ENCODE measurements around the gene NAXD. TPM values are rescaled to one million over a fixed set of nuclear protein-coding genes. Genes with fewer than 3 reads are reported as not detected.

The NAXD gene
- total and polyA plus RNA-seq, 10 of the 15 experiments (the other 5 are each of a cell fraction or from before 2014, with no cell fraction given), result 1.5 to 36.2 (median 23.8) TPM

DNA sequence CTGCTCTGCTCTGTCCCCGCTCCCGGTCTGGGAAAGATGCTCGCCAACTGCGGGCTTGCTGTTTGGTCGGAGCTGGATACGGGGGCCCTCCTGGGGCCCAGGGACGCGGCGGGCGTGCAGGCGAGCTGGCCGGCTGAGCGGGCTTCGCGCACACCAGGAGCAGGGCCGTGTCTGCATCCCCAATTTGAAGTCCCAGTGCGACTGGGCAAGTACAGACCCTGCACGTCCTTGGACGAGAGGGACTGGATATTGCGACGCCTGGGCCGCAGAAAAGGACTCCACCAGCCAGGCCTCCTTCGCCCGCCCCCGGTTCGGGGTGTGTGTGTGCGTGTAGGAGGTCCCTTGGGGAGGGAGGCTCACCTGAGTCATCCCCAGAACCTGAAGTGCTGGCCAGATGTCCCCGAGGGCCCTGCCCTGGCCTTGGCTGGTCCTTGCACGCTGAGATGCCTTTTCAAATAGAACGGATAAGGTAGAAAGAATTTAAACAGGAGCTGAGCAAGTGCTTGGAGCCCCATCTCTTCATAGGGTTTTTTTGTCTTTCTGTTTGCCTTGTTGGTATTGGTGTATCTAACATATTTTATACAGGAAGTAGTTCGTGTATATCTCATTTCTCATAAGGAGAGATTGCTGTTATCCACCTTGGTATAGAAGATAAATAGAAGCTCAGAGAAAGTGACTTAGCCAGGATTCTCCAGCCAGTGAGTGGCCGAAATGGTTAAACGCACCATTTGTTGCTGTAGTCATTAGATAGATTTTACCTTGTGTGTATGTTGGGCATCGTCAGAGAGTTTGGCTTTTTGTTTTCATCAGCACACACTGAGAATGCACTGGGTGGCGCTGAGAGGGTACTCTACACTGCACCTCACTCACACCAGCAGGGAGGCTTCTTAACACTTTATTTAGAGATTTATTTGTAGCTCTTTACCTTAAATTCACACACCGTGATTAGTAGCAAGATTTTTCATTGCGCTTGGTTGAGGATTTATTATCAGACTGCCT lies 1.1 kb downstream of the NAXD start (continued):
- peak in 1 of 2 experiments; percentile 19; a peak in 1 of 4 replicates for TF ChIP-seq IKZF2 (IDR thresholded peaks at IDR 0.05)
- TF ChIP-seq, protein P1, sequence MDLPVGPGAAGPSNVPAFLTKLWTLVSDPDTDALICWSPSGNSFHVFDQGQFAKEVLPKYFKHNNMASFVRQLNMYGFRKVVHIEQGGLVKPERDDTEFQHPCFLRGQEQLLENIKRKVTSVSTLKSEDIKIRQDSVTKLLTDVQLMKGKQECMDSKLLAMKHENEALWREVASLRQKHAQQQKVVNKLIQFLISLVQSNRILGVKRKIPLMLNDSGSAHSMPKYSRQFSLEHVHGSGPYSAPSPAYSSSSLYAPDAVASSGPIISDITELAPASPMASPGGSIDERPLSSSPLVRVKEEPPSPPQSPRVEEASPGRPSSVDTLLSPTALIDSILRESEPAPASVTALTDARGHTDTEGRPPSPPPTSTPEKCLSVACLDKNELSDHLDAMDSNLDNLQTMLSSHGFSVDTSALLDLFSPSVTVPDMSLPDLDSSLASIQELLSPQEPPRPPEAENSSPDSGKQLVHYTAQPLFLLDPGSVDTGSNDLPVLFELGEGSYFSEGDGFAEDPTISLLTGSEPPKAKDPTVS (IDR thresholded peaks at IDR 0.05; ENCODE audit: low read depth, low read length), result no peak
- no peak for TF ChIP-seq KAT2A (conservative IDR thresholded peaks at IDR 0.05; ENCODE audit: control insufficient read depth, low read depth, low read length)
- TF ChIP-seq SMAD1 (IDR thresholded peaks at IDR 0.05; ENCODE audit: low read depth, partially characterized antibody), result no peak
- TF ChIP-seq EGR1 (IDR thresholded peaks at IDR 0.05; ENCODE audit: borderline replicate concordance in 1 of 2, low read depth in 2 of 2, low read length in 2 of 2), result peak in 1 of 2 experiments; percentile 89; a peak in 2 of 3 replicates
- peak; percentile 13; the same call in 1 of the 2 replicates for TF ChIP-seq BACH1 (IDR thresholded peaks at IDR 0.05; ENCODE audit: borderline replicate concordance)
- 0 out of 2 replicates have a peak, but pooled peaks have one; percentile 22 for TF ChIP-seq JUND (IDR thresholded peaks at IDR 0.05; ENCODE audit: low read depth, low read length)
- no peak for TF ChIP-seq ATF7 (IDR thresholded peaks at IDR 0.05; ENCODE audit: low read depth)
- peak; percentile 59; the same call in 1 of the 2 replicates for TF ChIP-seq JUNB (IDR thresholded peaks at IDR 0.05)
- peak; percentile 90 for TF ChIP-seq MEF2B (IDR thresholded peaks at IDR 0.05; ENCODE audit: partially characterized antibody, poor library complexity, severe bottlenecking)
- 0 out of 2 replicates have a peak, but pooled peaks have one; percentile 14 for TF ChIP-seq HDGF (IDR thresholded peaks at IDR 0.05)
- TF ChIP-seq SMARCA5 (IDR thresholded peaks at IDR 0.05), result no peak
- TF ChIP-seq PAX5 (IDR thresholded peaks at IDR 0.05; ENCODE audit: borderline replicate concordance, low read depth, low read length), result peak; percentile 64; the same call in 1 of the 2 replicates
- TF ChIP-seq SMC3 (IDR thresholded peaks at IDR 0.05; ENCODE audit: borderline replicate concordance, low read length), result peak; percentile 36; the same call in 1 of the 2 replicates
- peak; percentile 43; the same call in 1 of the 2 replicates for TF ChIP-seq POLR2AphosphoS5 (IDR thresholded peaks at IDR 0.05; ENCODE audit: low read length)
- TF ChIP-seq NFXL1 (IDR thresholded peaks at IDR 0.05; ENCODE audit: borderline replicate concordance), result no peak
